IMR-90 (cell line): Measurements from ENCODE around the gene ARFGAP3. TPM values are rescaled to one million over a fixed set of nuclear protein-coding genes. Genes with fewer than 3 reads are reported as not detected.

Experiments used
- ATAC-seq: fragments of 200-7000 bp; cut with Tn5 transposase; 2 replicates; pipeline ENCODE4 v1.9.1; 2020; ENCODE audit warnings: low read depth, mild to moderate bottlenecking, moderate library complexity
- BruUV-seq: library from RNA; stranded (reverse); fragments of 400-500 nt; replicated peaks from 2 replicates; lab custom pipeline; 2021; lab: Mats Ljungman, UMichigan
- CTCF ChIA-PET: fragments of 300-600 bp; formaldehyde crosslinking; extraction: SDS; loops from one replicate; lab custom pipeline; 2021; ENCODE audit warnings: antibody characterized with exemption; lab: Yijun Ruan, JAX
- POLR2A ChIA-PET: fragments of 300-600 bp; sonication (Branson Sonifier 250); formaldehyde crosslinking; loops from one replicate; lab custom pipeline; 2022; ENCODE audit warnings: antibody characterized with exemption; ENCODE audit not compliant: unreplicated experiment; lab: Charles Lee
- DNase-seq: peaks from one replicate; pipeline ENCODE4 v3.0.0; 2013
- H2AFZ ChIP-seq: replicated peaks from 2 replicates; pipeline ENCODE3; 2013; ENCODE audit warnings: low read length, mild to moderate bottlenecking; ENCODE audit not compliant: poor library complexity
- H2AK5ac ChIP-seq: 2 replicates; pipeline ENCODE4 v1.6.1; 2013; ENCODE audit warnings: low read depth, low read length, inconsistent platforms
- H2AK9ac ChIP-seq: replicated peaks from 2 replicates; pipeline ENCODE3; 2013; ENCODE audit warnings: mild to moderate bottlenecking, low read depth, low read length, moderate library complexity; ENCODE audit not compliant: poor library complexity
- H2BK120ac ChIP-seq: 2 replicates; pipeline ENCODE4 v1.6.1; 2013; ENCODE audit warnings: low read depth, low read length, inconsistent platforms
- H2BK15ac ChIP-seq: 3 replicates; pipeline ENCODE4 v1.6.1; 2013; ENCODE audit warnings: low read depth, low read length, inconsistent platforms
- H2BK20ac ChIP-seq: 2 replicates; pipeline ENCODE4 v1.6.1; 2013; ENCODE audit warnings: low read depth, mild to moderate bottlenecking, inconsistent platforms, low read length, moderate library complexity
- H2BK5ac ChIP-seq: 2 replicates; pipeline ENCODE4 v1.6.1; 2013; ENCODE audit warnings: mild to moderate bottlenecking, low read depth, low read length, inconsistent platforms; ENCODE audit not compliant: poor library complexity, severe bottlenecking
- H3K14ac ChIP-seq: replicated peaks from 2 replicates; pipeline ENCODE4 v1.6.1; 2013; ENCODE audit warnings: low read depth, low read length, inconsistent platforms
- H3K18ac ChIP-seq: 2 replicates; pipeline ENCODE4 v1.6.1; 2013; ENCODE audit warnings: low read depth, low read length, control low read depth
- H3K23ac ChIP-seq: 2 replicates; pipeline ENCODE4 v1.6.1; 2013; ENCODE audit warnings: low read depth, low read length, inconsistent platforms
- H3K27ac ChIP-seq: 2 replicates; pipeline ENCODE4 v1.5.1; 2013; ENCODE audit warnings: mild to moderate bottlenecking, control low read depth, low read length; ENCODE audit not compliant: insufficient read depth
- H3K27me3 ChIP-seq: 2 replicates; pipeline ENCODE4 v1.6.1; 2013; ENCODE audit warnings: low read length; ENCODE audit not compliant: control insufficient read depth, insufficient read depth
- H3K36me3 ChIP-seq: 2 replicates; pipeline ENCODE4 v1.6.1; 2013; ENCODE audit warnings: low read length, mixed read lengths; ENCODE audit not compliant: control insufficient read depth, insufficient read depth
- H3K4ac ChIP-seq: 2 replicates; pipeline ENCODE4 v1.6.1; 2013; ENCODE audit warnings: low read depth, low read length, inconsistent platforms
- H3K4me1 ChIP-seq: 2 replicates; pipeline ENCODE4 v1.6.1; 2013; ENCODE audit warnings: low read length, mixed read lengths; ENCODE audit not compliant: control insufficient read depth, insufficient read depth
- H3K4me2 ChIP-seq: 2 replicates; pipeline ENCODE4 v1.6.1; 2013; ENCODE audit warnings: low read depth, mild to moderate bottlenecking, control low read depth, low read length, moderate library complexity
- H3K4me3 ChIP-seq: 2 replicates; pipeline ENCODE4 v1.5.1; 2013; ENCODE audit warnings: low read depth, mild to moderate bottlenecking, control low read depth, low read length, moderate library complexity; ENCODE audit not compliant: insufficient read depth
- H3K56ac ChIP-seq: 2 replicates; pipeline ENCODE4 v1.6.1; 2013; ENCODE audit warnings: low read length, inconsistent platforms; ENCODE audit not compliant: insufficient read depth; ENCODE audit errors: extremely low read depth
- H3K79me1 ChIP-seq, 2 experiments: 2 replicates each; pipeline ENCODE4 v1.6.1; 2013; ENCODE audit warnings: low read length in 2 of 2, inconsistent platforms in 1 of 2, low read depth in 1 of 2
- H3K9ac ChIP-seq: 2 replicates; pipeline ENCODE4 v1.6.1; 2013; ENCODE audit warnings: low read depth, low read length, control low read depth
- H3K9me1 ChIP-seq: 2 replicates; pipeline ENCODE4 v1.6.1; 2013; ENCODE audit warnings: low read length, inconsistent platforms; ENCODE audit not compliant: insufficient read depth
- H3K9me3 ChIP-seq: 2 replicates; pipeline ENCODE4 v1.6.1; 2013; ENCODE audit warnings: low read length; ENCODE audit not compliant: control insufficient read depth, insufficient read depth
- H4K20me1 ChIP-seq: 2 replicates; pipeline ENCODE4 v1.6.1; 2013; ENCODE audit warnings: low read length, inconsistent platforms; ENCODE audit not compliant: insufficient read depth
- H4K5ac ChIP-seq: 2 replicates; pipeline ENCODE4 v1.6.1; 2013; ENCODE audit warnings: mild to moderate bottlenecking, low read depth, low read length, control low read depth
- H4K8ac ChIP-seq, 2 experiments: 2 replicates each; pipeline ENCODE4 v1.6.1; 2013; ENCODE audit warnings: low read depth in 2 of 2, low read length in 2 of 2, control low read depth in 1 of 2, inconsistent platforms in 1 of 2
- H4K91ac ChIP-seq: 2 replicates; pipeline ENCODE4 v1.6.1; 2013; ENCODE audit warnings: low read depth, low read length, inconsistent platforms; ENCODE audit not compliant: insufficient read depth
- BHLHE40 ChIP-seq: fragments of 150-350 bp; IDR thresholded peaks from 2 replicates; pipeline ENCODE4 v1.6.1; 2016; ENCODE audit warnings: mild to moderate bottlenecking, low read depth, low read length
- CHD1 ChIP-seq: IDR thresholded peaks from 2 replicates; pipeline ENCODE4 v1.6.1; 2012; ENCODE audit warnings: low read depth, low read length, improper control_type of control experiment
- FOS ChIP-seq: fragments of 150-350 bp; IDR thresholded peaks from 2 replicates; pipeline ENCODE4 v1.6.1; 2016; ENCODE audit warnings: low read depth, low read length
- MAFK ChIP-seq: IDR thresholded peaks from 2 replicates; pipeline ENCODE4 v1.6.1; 2012; ENCODE audit warnings: low read depth, low read length, improper control_type of control experiment
- NFE2L2 ChIP-seq: fragments of 150-350 bp; IDR thresholded peaks from 2 replicates; pipeline ENCODE4 v1.6.1; 2016; ENCODE audit warnings: low read depth, mild to moderate bottlenecking, low read length
- RAD21 ChIP-seq: IDR thresholded peaks from 2 replicates; pipeline ENCODE4 v1.6.1; 2012; ENCODE audit warnings: low read length, improper control_type of control experiment
- SMC3 ChIP-seq: fragments of 150-350 bp; IDR thresholded peaks from 2 replicates; pipeline ENCODE4 v1.6.1; 2016; ENCODE audit warnings: low read depth, mild to moderate bottlenecking, antibody characterized with exemption, low read length, moderate library complexity
- WGBS, 2 experiments: methylation state at CpG; one replicate each; pipeline versions ENCODE4 v1.1.5 to v1.1.7; 2013; ENCODE audit warnings: missing lambda C conversion rate in 2 of 2; ENCODE audit not compliant: insufficient read length in 1 of 2; ENCODE audit errors: extremely low coverage in 2 of 2; 5-methylcytosine and 5-hydroxymethylcytosine counted together
- dilution Hi-C: fragments of 300-500 bp; cut with HindIII; formaldehyde crosslinking; loops from one replicate; pipeline ENCODE4 v1.14.3; 2018; ENCODE audit warnings: low sequenced_read_pairs; ENCODE audit not compliant: unreplicated experiment
- in situ Hi-C: fragments of 300-500 bp; cut with MboI; formaldehyde crosslinking; loops from 3 replicates; pipeline ENCODE4 v1.14.3; 2019; ENCODE audit warnings: low sequenced_read_pairs, inconsistent platforms, mixed read lengths
- intact Hi-C: fragments of 100-400 bp; cut with micrococcal nuclease; formaldehyde crosslinking; loops from 2 replicates; pipeline ENCODE4 v1.10.0; 2022
- polyA plus RNA-seq, 3 experiments: library from polyadenylated mRNA; depleted of rRNA; stranded (reverse); fragments of >200 nt; gene quantifications; 2 replicates each; pipeline ENCODE4 v1.2.3, GENCODE V29; 2012; ENCODE audit warnings: low replicate concordance in 1 of 3
- total RNA-seq: library from RNA; depleted of rRNA; stranded (reverse); fragments of >200 nt; gene quantifications from 2 replicates; pipeline ENCODE4 v1.2.3, GENCODE V29; 2012

Gene ARFGAP3
- total and polyA plus RNA-seq, 2 of the 4 experiments (the other 2 are of a cell fraction), result 50.0 to 70.1 TPM

DNA sequence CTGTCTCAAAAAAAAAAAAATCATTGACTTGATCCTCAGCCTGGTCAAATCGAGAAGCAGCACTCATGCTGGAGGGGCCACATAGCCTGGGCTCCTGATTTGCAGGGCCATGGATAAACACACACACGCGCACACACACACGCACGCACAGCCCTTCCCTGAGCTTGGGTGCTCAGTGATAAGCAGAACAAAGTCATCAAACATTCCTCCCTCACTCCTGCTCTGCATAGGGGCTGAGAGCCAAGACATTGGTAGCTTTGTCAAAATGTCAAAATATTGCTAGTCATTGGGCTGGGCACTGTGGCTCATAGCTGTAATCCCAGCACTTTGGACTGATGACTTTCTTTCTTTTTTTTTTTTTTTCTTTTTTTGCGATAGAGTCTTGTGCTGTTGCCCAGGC, 102.4 kb downstream of the ARFGAP3 start:
- ChIA-PET CTCF (interaction anchor here (0.6 kb wide), 1 partner anchor 24 kb away, joined by 3 read pairs; no protein-coding TSS in a partner anchor), POLR2A (no interaction called here)
- in situ Hi-C loops, result no loop called here
- TF ChIP-seq FOS, result peak; percentile 22; the same call in 1 of the 2 replicates
- peak; percentile 41; the same call in 1 of the 2 replicates for TF ChIP-seq MAFK
- peak; percentile 11; the same call in 1 of the 2 replicates for TF ChIP-seq RAD21
- peak; percentile 92 for TF ChIP-seq NFE2L2
- TF ChIP-seq SMC3, result no peak
- TF ChIP-seq CHD1, result no peak
- peak; percentile 35; the same call in 1 of the 2 replicates for TF ChIP-seq BHLHE40
- Histone ChIP-seq H2AK5ac (peak overlapping the region; percentile 37), H3K56ac (0 out of 2 replicates have a peak overlapping the region, but pooled peaks have one; percentile 18), H3K4ac (peak overlapping the region; percentile 34), H3K27ac (peak overlapping the region; percentile 32; the same call in 1 of the 2 replicates), H3K23ac (no peak overlapping the region), H4K5ac (no peak overlapping the region), H3K4me1 (peaks cover 26% of the 10 kb centered on the region), H3K27me3 (no peaks in the 10 kb centered on the region), H2AK9ac (peak overlapping the region; percentile 72), H4K20me1 (no peaks in the 10 kb centered on the region), H4K91ac (peak overlapping the region; percentile 0), H2AFZ (peak overlapping the region; percentile 84), H2BK5ac (peak overlapping the region; percentile 42), H3K9me1 (peaks cover 17% of the 10 kb centered on the region), H4K8ac (peak overlapping the region in 1 of 2 experiments; percentile 7; a peak in 2 of 4 replicates), H3K9ac (no peak overlapping the region), H3K9me3 (no peaks in the 10 kb centered on the region), H3K79me1 (no peaks in the 10 kb centered on the region), H3K36me3 (no peaks in the 10 kb centered on the region), H2BK15ac (peak overlapping the region; percentile 5; the same call in 1 of the 3 replicates), H3K14ac (no peak overlapping the region), H2BK20ac (peak overlapping the region; percentile 65), H2BK120ac (peak overlapping the region; percentile 33), H3K18ac (no peak overlapping the region), H3K4me3 (no peak overlapping the region), H3K4me2 (no peak overlapping the region)
- WGBS, 2 experiments, result 20% methylated on average over 1 of the region's 6 CpGs; no CpG with 5 or more reads in 1 of the 2 experiments
- ATAC-seq, result peak; percentile 57
- dilution Hi-C loops, result no loop called here
- BruUV-seq, result no TSS peak
- DNase-seq, result peak; percentile 92
- intact Hi-C loops, result no loop called here
